ENCODE data around the gene DLGAP1. TPM values are rescaled to one million over a fixed set of nuclear protein-coding genes. Genes with fewer than 3 reads are reported as not detected.

DLGAP1 gene
- total and polyA plus RNA-seq, 2 of the 4 experiments (the other 2 are of a cell fraction) = under 0.01 to 0.09 TPM

DNA sequence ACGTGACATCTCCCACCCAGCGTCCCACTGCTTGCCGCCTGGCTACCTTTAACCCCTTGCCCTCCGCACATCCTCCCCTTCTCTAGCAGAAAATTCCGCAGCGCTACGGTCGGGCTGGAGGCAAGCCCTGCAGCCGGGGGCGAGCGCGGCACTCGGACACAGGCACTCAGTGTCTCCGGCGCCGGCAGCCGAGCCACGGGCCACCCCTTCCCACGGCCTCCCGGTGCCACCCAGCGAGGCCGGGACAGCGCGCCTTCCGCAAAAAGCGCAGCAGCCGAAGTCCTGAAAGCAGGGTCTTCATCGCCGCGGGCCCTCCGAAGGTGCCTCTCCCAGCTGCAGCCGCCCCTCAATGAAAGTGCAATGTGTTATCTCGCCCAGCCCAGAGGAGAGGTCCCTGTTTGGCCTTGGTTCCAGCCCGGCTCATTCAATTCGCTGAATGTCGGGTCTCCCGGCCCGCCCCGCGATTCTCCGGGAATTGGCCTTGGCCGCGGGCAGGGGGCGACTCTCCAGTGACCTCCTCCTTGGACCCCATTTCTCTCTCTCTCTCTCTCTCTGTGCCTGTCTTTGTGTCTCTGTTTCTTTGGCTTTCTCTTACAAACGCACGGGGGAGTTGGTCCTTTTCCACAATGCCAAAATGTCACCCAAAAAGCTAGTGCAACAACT is 1.1 kb downstream of the DLGAP1 start:
- dilution Hi-C loops (cut with HindIII; ENCODE audit: low sequenced_read_pairs, unreplicated experiment) = no loop called here
- Histone ChIP-seq H2AK5ac (ENCODE audit: low read depth, low read length) (no peak overlapping the region), H3K9me1 (ENCODE audit: insufficient read depth, low read length) (no peaks in the 10 kb centered on the region), H3K4me1 (ENCODE audit: control insufficient read depth, insufficient read depth, low read length) (no peaks in the 10 kb centered on the region), H4K8ac (ENCODE audit: low read depth in 2 of 2, low read length in 2 of 2) (no peak overlapping the region), H3K4ac (ENCODE audit: low read depth, low read length) (no peak overlapping the region), H3K14ac (replicated peaks; ENCODE audit: low read depth, low read length) (no peak overlapping the region), H2AFZ (replicated peaks; ENCODE audit: low read length, poor library complexity) (peak overlapping the region; percentile 11), H3K27ac (ENCODE audit: insufficient read depth, low read length) (no peak overlapping the region), H2BK15ac (ENCODE audit: low read depth, low read length) (no peak overlapping the region), H3K18ac (ENCODE audit: low read depth, low read length) (no peak overlapping the region), H3K9me3 (ENCODE audit: control insufficient read depth, insufficient read depth, low read length) (peaks cover 8% of the 10 kb centered on the region; the same call in 1 of the 2 replicates), H4K91ac (ENCODE audit: insufficient read depth, low read depth, low read length) (no peak overlapping the region), H3K9ac (ENCODE audit: low read depth, low read length) (no peak overlapping the region), H2BK5ac (ENCODE audit: low read depth, low read length, poor library complexity, severe bottlenecking) (no peak overlapping the region), H3K27me3 (ENCODE audit: control insufficient read depth, insufficient read depth, low read length) (peaks cover 12% of the 10 kb centered on the region; the same call in 1 of the 2 replicates), H3K79me1 (ENCODE audit: low read depth in 1 of 2, low read length in 2 of 2) (no peaks in the 10 kb centered on the region), H3K36me3 (ENCODE audit: control insufficient read depth, insufficient read depth, low read length) (no peaks in the 10 kb centered on the region), H2AK9ac (replicated peaks; ENCODE audit: low read depth, low read length, poor library complexity) (no peak overlapping the region), H3K56ac (ENCODE audit: extremely low read depth, insufficient read depth, low read length) (no peak overlapping the region), H3K23ac (ENCODE audit: low read depth, low read length) (no peak overlapping the region), H4K20me1 (ENCODE audit: insufficient read depth, low read length) (no peaks in the 10 kb centered on the region), H2BK20ac (ENCODE audit: low read depth, low read length) (no peak overlapping the region), H2BK120ac (ENCODE audit: low read depth, low read length) (no peak overlapping the region), H4K5ac (ENCODE audit: low read depth, low read length) (no peak overlapping the region), H3K4me2 (ENCODE audit: low read depth, low read length) (no peak overlapping the region), H3K4me3 (ENCODE audit: insufficient read depth, low read depth, low read length) (no peak overlapping the region)
- POLR2A ChIA-PET (ENCODE audit: unreplicated experiment) = no interaction called here
- in situ Hi-C loops (cut with MboI; ENCODE audit: low sequenced_read_pairs) = no loop called here
- BruUV-seq (replicated peaks) = no TSS peak
- DNase-seq (no peak), ATAC-seq (ENCODE audit: low read depth) (no peak)
- intact Hi-C loops (cut with micrococcal nuclease) = no loop called here
- no peak for TF ChIP-seq RAD21 (IDR thresholded peaks at IDR 0.05; ENCODE audit: low read length)
- TF ChIP-seq MXI1 (IDR thresholded peaks at IDR 0.05; ENCODE audit: borderline replicate concordance, low read depth, low read length) = no peak
- TF ChIP-seq SMC3 (IDR thresholded peaks at IDR 0.05; ENCODE audit: low read depth, low read length) = no peak
- TF ChIP-seq CHD1 (IDR thresholded peaks at IDR 0.05; ENCODE audit: low read depth, low read length) = no peak
- TF ChIP-seq POLR2A (IDR thresholded peaks at IDR 0.05; ENCODE audit: low read depth, low read length) = no peak
- TF ChIP-seq FOS (IDR thresholded peaks at IDR 0.05; ENCODE audit: low read depth, low read length) = no peak
- TF ChIP-seq USF2 (IDR thresholded peaks at IDR 0.05; ENCODE audit: low read depth, low read length) = no peak
- no peak for TF ChIP-seq NFE2L2 (IDR thresholded peaks at IDR 0.05; ENCODE audit: low read depth, low read length)
- no peak for TF ChIP-seq CEBPB (IDR thresholded peaks at IDR 0.05; ENCODE audit: low read depth, low read length)
- no peak for TF ChIP-seq MAZ (IDR thresholded peaks at IDR 0.05; ENCODE audit: borderline replicate concordance, low read depth, low read length)
- TF ChIP-seq RCOR1 (IDR thresholded peaks at IDR 0.05; ENCODE audit: insufficient replicate concordance, low read length) = no peak
- no peak for TF ChIP-seq BHLHE40 (IDR thresholded peaks at IDR 0.05; ENCODE audit: low read depth, low read length)
- no peak for TF ChIP-seq RFX5 (IDR thresholded peaks at IDR 0.05; ENCODE audit: low read depth, low read length)
- no peak for TF ChIP-seq ELK1 (IDR thresholded peaks at IDR 0.05; ENCODE audit: borderline replicate concordance, low read depth, low read length)
- TF ChIP-seq MAFK (IDR thresholded peaks at IDR 0.05; ENCODE audit: low read depth, low read length) = no peak
- TF ChIP-seq CTCF (conservative IDR thresholded peaks at IDR 0.05; ENCODE audit: low read depth, low read length) = no peak
- CTCF ChIA-PET = no interaction called here
- WGBS, 2 experiments (ENCODE audit: extremely low coverage in 2 of 2, insufficient read length in 1 of 2) = 3% methylated on average over 21 of the region's 46 CpGs; no CpG with 5 or more reads in 1 of the 2 experiments
